Activated T-cell treated with anti-CD3 and anti-CD28 coated beads for 1 hour (primary cell): ENCODE results near the gene TEDDM1.

Experiments
- DNase-seq: peaks from one replicate; pipeline ENCODE4 v3.0.0-alpha.2; 2020; ENCODE audit warnings: low read depth

The TEDDM1 gene

GRCh38 chr1:182406012-182406411 lies 5.5 kb upstream of the TEDDM1 start:
- DNase-seq, result no peak

GRCh38 chr1:182405578-182405977 lies 5.1 kb upstream of the TEDDM1 start:
- DNase-seq, result no peak

- DNase-seq, result no peak
Observed at GRCh38 chr1:182404781-182405180, 4.3 kb upstream of the TEDDM1 start.

- no peak for DNase-seq
Observed at GRCh38 chr1:182397653-182398393, 2.6 kb downstream of the TEDDM1 start.

- no peak for DNase-seq
Observed at GRCh38 chr1:182395906-182396305, 4.6 kb downstream of the TEDDM1 start.

GRCh38 chr1:182394055-182394775 lies 6.3 kb downstream of the TEDDM1 start:
- DNase-seq, result no peak

- DNase-seq, result peak; percentile 4
Observed at GRCh38 chr1:182392050-182393028, 8.1 kb downstream of the TEDDM1 start.

- peak; percentile 47 for DNase-seq
Observed at GRCh38 chr1:182391362-182392049, 9.0 kb downstream of the TEDDM1 start, which contains the start of gene GLUL. TSS of gene GLUL (minus strand) at chr1:182391790. CDS start at chr1:182388737, 3,053 bp downstream.

- no peak for DNase-seq
Observed at GRCh38 chr1:182391028-182391361, 9.5 kb downstream of the TEDDM1 start.

- DNase-seq, result no peak
Observed at GRCh38 chr1:182389619-182390047, 10.8 kb downstream of the TEDDM1 start.

- DNase-seq, result no peak
Observed at GRCh38 chr1:182388392-182389134, 11.9 kb downstream of the TEDDM1 start.

- DNase-seq, result no peak
Observed at GRCh38 chr1:182387566-182387965, 12.9 kb downstream of the TEDDM1 start.

GRCh38 chr1:182386980-182387379 lies 13.5 kb downstream of the TEDDM1 start:
- DNase-seq, result no peak

GRCh38 chr1:182385885-182386853 lies 14.3 kb downstream of the TEDDM1 start:
- no peak for DNase-seq

GRCh38 chr1:182384387-182384960 lies 16.0 kb downstream of the TEDDM1 start:
- DNase-seq, result no peak

GRCh38 chr1:182383934-182384333 lies 16.5 kb downstream of the TEDDM1 start:
- no peak for DNase-seq

- DNase-seq, result no peak
Observed at GRCh38 chr1:182383037-182383661, 17.3 kb downstream of the TEDDM1 start.

- DNase-seq, result no peak
Observed at GRCh38 chr1:182381962-182382819, 18.3 kb downstream of the TEDDM1 start.
